Activated T-cell treated with anti-CD3 and anti-CD28 coated beads, Interleukin-2, amount 50 U/mL, for 72 hours (primary cell): ENCODE measurements around the gene BDH2. TPM values are rescaled to one million over a fixed set of nuclear protein-coding genes. Genes with fewer than 3 reads are reported as not detected.

Experiments
- ATAC-seq, 2 donors: fragments of 150-1000 bp; cut with Tn5 transposase; replicated peaks in 1 of 2; 2 replicates each; pipeline ENCODE4 v1.10.0; 2021; ENCODE audit warnings: moderate library complexity in 2 of 2, mild to moderate bottlenecking in 1 of 2
- DNase-seq, 2 donors: peaks; one replicate each; pipeline ENCODE4 v3.0.0; 2021 to 2022; ENCODE audit warnings: mixed read lengths in 1 of 2
- H3K27ac Mint-ChIP-seq: one replicate; pipeline ENCODE4 v1.8.0; 2022; ENCODE audit warnings: mild to moderate bottlenecking, moderate library complexity, mixed read lengths
- H3K27me3 Mint-ChIP-seq: one replicate; pipeline ENCODE4 v1.8.0; 2022; ENCODE audit warnings: low read depth, mixed read lengths
- H3K36me3 Mint-ChIP-seq, 2 donors: one replicate each; pipeline ENCODE4 v1.8.0; 2022; ENCODE audit warnings: mixed read lengths in 2 of 2, mild to moderate bottlenecking in 1 of 2; ENCODE audit not compliant: insufficient read depth in 2 of 2
- H3K4me1 Mint-ChIP-seq: one replicate; pipeline ENCODE4 v1.8.0; 2022; ENCODE audit warnings: low read depth, mixed read lengths
- H3K4me3 Mint-ChIP-seq, 2 donors: one replicate each; pipeline ENCODE4 v1.8.0; 2022; ENCODE audit warnings: mild to moderate bottlenecking in 2 of 2, mixed read lengths in 2 of 2, moderate library complexity in 2 of 2
- H3K9me3 Mint-ChIP-seq, 2 donors: one replicate each; pipeline ENCODE4 v1.8.0; 2022; ENCODE audit warnings: mixed read lengths in 2 of 2
- total RNA-seq, 2 donors: library from RNA; stranded (reverse); gene quantifications; one replicate each; pipeline ENCODE4 v1.2.3, GENCODE V29; 2022

The BDH2 gene
- total RNA-seq, 2 donors from 2014 or later: 15.6 to 17.6 TPM

DNA sequence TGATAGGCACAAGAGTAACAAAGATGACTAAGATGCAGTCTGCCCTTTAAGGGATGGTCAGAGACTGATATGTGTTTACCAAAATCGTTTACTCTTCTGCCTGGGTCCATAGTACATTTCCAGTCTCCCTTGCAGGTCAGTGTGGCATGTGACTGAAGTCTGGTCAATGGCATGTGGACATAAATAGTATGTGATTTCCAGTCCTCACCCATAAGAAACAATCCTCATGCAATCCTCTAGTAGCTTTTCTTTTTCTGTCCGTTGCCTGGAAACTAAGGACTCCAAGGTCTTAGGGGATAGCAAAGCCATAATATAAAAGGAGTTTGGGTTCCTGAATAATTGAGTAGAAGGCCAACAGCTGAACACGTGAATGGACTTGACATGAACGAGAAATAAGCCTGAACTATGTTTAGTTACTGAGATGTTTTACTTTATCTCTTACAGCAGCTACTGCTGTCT, 24.2 kb downstream of the BDH2 start:
- DNase-seq (no peak), ATAC-seq (no peak)
- peak overlapping the region; percentile 95 for H3K27ac Mint-ChIP-seq
- H3K4me3 Mint-ChIP-seq: peak overlapping the region; percentile 94 to 97
- H3K9me3 Mint-ChIP-seq: no peaks in the 10 kb centered on the region
- no peaks in the 10 kb centered on the region for H3K27me3 Mint-ChIP-seq
- peaks cover 6 to 18% of the 10 kb centered on the region in 2 donors for H3K36me3 Mint-ChIP-seq
- H3K4me1 Mint-ChIP-seq: peaks cover 48% of the 10 kb centered on the region

GRCh38 chr4:103074744-103075434, 24.7 kb downstream of the BDH2 start:
- peaks cover 50% of the 10 kb centered on the region for H3K4me1 Mint-ChIP-seq
- DNase-seq (no peak), ATAC-seq (no peak)
- H3K9me3 Mint-ChIP-seq: no peaks in the 10 kb centered on the region
- H3K4me3 Mint-ChIP-seq: peak overlapping the region; percentile 94 to 97
- H3K27ac Mint-ChIP-seq: peak overlapping the region; percentile 95
- peaks cover 6 to 19% of the 10 kb centered on the region in 2 donors for H3K36me3 Mint-ChIP-seq
- no peaks in the 10 kb centered on the region for H3K27me3 Mint-ChIP-seq

- Mint-ChIP-seq H3K4me1 (peaks cover 50% of the 10 kb centered on the region), H3K27me3 (no peaks in the 10 kb centered on the region), H3K9me3 (no peaks in the 10 kb centered on the region), H3K36me3 (peaks cover 6 to 19% of the 10 kb centered on the region in 2 donors), H3K27ac (no peak overlapping the region), H3K4me3 (peak overlapping the region; percentile 1 to 94)
- ATAC-seq (no peak), DNase-seq (no peak)
These were observed 25.7 kb downstream of the BDH2 start for GRCh38 chr4:103073792-103074438.

GRCh38 chr4:103067841-103068547, 31.6 kb downstream of the BDH2 start:
- Mint-ChIP-seq H3K27me3 (no peaks in the 10 kb centered on the region), H3K9me3 (no peaks in the 10 kb centered on the region), H3K4me3 (no peak overlapping the region), H3K4me1 (peaks cover 35% of the 10 kb centered on the region), H3K36me3 (peaks cover 5 to 31% of the 10 kb centered on the region in 2 donors), H3K27ac (peak overlapping the region; percentile 3)
- DNase-seq: no peak
- ATAC-seq: peak; percentile 67 to 87

DNA sequence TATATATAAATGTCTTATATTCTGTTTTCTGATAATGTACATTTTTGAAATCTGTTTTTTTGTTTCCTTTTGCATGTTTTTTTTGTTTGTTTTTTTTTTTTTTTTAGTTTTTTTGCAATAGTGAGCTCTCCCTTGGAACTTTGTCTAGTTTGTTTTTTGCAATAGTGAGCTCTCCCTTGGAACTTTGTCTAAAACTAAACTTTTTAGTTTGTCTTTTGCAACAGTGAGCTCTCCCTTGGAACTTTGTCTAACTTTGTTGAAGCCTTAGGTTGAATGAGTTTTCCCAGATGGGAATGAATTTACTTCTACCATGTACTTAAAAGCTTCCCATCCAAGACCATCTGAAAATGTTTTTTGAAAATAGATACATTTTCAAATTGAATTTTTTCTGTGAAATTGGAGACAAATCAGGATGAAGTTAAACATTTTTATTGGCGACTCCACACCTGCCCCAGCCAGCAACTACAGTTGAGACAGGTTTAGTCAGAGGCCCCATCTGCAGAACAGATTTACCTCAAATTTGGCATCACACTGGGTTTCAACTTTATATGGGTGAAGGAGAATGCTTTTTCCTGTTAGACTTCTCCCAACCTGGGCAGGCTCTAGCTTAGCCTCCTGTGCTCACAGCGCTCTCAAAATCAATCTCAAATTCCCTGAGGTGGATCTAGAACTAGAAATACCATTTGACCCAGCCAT, 39.0 kb downstream of the BDH2 start:
- no peaks in the 10 kb centered on the region for H3K4me1 Mint-ChIP-seq
- H3K27me3 Mint-ChIP-seq: no peaks in the 10 kb centered on the region
- H3K36me3 Mint-ChIP-seq: peaks cover 5 to 18% of the 10 kb centered on the region in 2 donors
- no peaks in the 10 kb centered on the region for H3K9me3 Mint-ChIP-seq
- DNase-seq (no peak), ATAC-seq (no peak)
- no peak overlapping the region for H3K4me3 Mint-ChIP-seq
- no peak overlapping the region for H3K27ac Mint-ChIP-seq

DNA sequence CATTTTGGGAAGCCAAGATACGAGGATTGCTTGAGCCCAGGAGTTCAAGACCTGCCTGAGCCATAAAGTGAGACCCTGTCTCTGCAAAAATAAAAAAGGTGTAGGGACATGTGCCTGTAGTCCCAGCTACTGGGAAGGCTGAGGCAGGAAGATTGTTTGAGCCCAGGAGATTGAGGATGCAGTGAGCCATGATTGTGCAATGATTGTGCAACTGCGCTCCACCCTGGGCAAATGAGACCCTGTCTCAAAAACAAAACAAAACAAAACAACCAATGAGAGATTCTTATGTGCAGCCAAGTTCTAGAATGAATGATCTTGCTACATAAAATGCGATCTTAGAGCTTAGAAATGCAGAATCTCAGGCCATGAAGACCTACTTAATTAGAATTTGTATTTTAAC, 45.6 kb downstream of the BDH2 start:
- no peaks in the 10 kb centered on the region for H3K27me3 Mint-ChIP-seq
- H3K9me3 Mint-ChIP-seq: no peaks in the 10 kb centered on the region
- no peak overlapping the region for H3K4me3 Mint-ChIP-seq
- DNase-seq (no peak), ATAC-seq (no peak)
- no peak overlapping the region for H3K27ac Mint-ChIP-seq
- H3K36me3 Mint-ChIP-seq: peaks cover 1 to 5% of the 10 kb centered on the region in 2 donors
- peaks cover 12% of the 10 kb centered on the region for H3K4me1 Mint-ChIP-seq

GRCh38 chr4:103052779-103053178, 46.9 kb downstream of the BDH2 start:
- ATAC-seq (no peak), DNase-seq (no peak)
- Mint-ChIP-seq H3K27me3 (no peaks in the 10 kb centered on the region), H3K4me3 (no peak overlapping the region), H3K27ac (no peak overlapping the region), H3K36me3 (peaks cover 1 to 5% of the 10 kb centered on the region in 2 donors), H3K4me1 (peaks cover 12% of the 10 kb centered on the region), H3K9me3 (no peaks in the 10 kb centered on the region)

- no peak overlapping the region for H3K4me3 Mint-ChIP-seq
- peaks cover 1 to 7% of the 10 kb centered on the region in 2 donors for H3K36me3 Mint-ChIP-seq
- H3K27ac Mint-ChIP-seq: peak overlapping the region; percentile 60
- no peaks in the 10 kb centered on the region for H3K9me3 Mint-ChIP-seq
- DNase-seq (no peak), ATAC-seq (no peak)
- H3K4me1 Mint-ChIP-seq: peaks cover 12% of the 10 kb centered on the region
- H3K27me3 Mint-ChIP-seq: no peaks in the 10 kb centered on the region
These were observed 47.5 kb downstream of the BDH2 start for GRCh38 chr4:103052145-103052544.

- DNase-seq (no peak), ATAC-seq (peak; percentile 40 to 64)
- Mint-ChIP-seq H3K9me3 (no peaks in the 10 kb centered on the region), H3K27me3 (no peaks in the 10 kb centered on the region), H3K27ac (peak overlapping the region; percentile 48), H3K36me3 (peaks cover 4 to 14% of the 10 kb centered on the region in 2 donors), H3K4me1 (peaks cover 19% of the 10 kb centered on the region), H3K4me3 (peak overlapping the region in 1 of 2 donors; percentile 43)
These were observed 48.7 kb downstream of the BDH2 start for GRCh38 chr4:103050736-103051436.

DNA sequence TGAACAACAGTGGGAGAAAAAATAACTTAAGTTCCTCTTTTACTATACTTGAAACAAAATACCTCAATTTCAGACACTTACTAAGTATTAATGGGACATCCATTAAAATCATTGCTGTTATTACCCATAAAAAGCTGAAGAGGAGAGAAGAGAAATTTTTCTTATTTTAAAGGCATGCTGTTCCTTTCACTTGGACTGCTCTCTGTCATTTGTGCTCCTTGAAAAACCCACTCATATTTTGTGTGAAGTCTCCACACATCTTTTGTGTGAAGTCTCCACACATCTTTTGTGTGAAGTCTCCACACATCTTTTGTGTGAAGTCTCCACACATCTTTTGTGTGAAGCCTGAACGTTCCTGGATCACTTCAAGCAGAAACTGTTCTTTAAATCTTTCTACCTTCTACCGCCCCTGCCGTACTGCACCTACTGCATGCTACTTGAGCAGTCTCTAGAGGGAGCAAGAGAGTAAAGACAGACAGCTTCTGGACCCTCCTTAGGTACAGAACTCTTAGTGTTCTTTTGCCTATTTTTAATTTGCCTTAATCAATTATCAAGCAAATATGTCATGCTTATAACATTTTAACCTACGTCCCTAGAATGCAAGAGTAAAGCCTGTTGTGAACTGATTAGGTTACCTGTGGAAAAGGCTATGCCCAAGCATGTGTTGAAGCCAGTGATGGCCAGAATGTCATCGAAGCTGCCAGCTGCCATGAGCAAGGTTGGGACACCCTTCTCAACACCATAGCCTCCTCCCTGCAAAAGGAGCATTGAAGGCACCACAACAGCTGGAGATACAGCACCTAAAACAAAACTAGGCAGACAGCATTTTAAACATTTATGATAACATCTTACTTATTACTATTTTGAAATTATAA, 53.0 kb downstream of the BDH2 start:
- no peak overlapping the region for H3K4me3 Mint-ChIP-seq
- ATAC-seq: peak; percentile 88 to 91
- H3K9me3 Mint-ChIP-seq: no peaks in the 10 kb centered on the region
- H3K27me3 Mint-ChIP-seq: no peaks in the 10 kb centered on the region
- peaks cover 17% of the 10 kb centered on the region for H3K4me1 Mint-ChIP-seq
- H3K27ac Mint-ChIP-seq: peak overlapping the region; percentile 60
- peak; percentile 33 to 37 for DNase-seq
- H3K36me3 Mint-ChIP-seq: peaks cover 5 to 20% of the 10 kb centered on the region in 2 donors

DNA sequence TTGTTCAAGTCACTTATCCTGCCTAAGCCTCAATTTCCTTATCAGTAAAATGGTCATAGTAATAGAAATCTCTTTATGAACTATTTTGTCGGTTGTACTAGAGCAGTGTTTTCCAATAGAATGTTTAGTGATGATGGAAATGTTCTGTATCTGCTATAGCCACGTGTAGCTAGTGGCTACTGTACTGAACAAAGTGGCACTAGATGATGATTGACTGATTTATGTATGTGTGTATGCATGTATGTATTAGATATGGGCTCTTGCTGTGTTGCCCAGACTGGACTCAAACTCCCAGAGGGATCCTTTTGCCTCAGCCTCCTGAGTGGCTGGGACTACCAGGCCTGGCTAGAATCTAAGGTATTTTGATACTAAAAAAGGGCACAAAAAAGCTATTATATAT, 55.5 kb downstream of the BDH2 start:
- ATAC-seq: no peak
- H3K4me1 Mint-ChIP-seq: peaks cover 6% of the 10 kb centered on the region
- H3K36me3 Mint-ChIP-seq: peaks cover 5 to 17% of the 10 kb centered on the region in 2 donors
- H3K27ac Mint-ChIP-seq: no peak overlapping the region
- no peak for DNase-seq
- H3K4me3 Mint-ChIP-seq: no peak overlapping the region
- no peaks in the 10 kb centered on the region for H3K9me3 Mint-ChIP-seq
- H3K27me3 Mint-ChIP-seq: no peaks in the 10 kb centered on the region

DNA sequence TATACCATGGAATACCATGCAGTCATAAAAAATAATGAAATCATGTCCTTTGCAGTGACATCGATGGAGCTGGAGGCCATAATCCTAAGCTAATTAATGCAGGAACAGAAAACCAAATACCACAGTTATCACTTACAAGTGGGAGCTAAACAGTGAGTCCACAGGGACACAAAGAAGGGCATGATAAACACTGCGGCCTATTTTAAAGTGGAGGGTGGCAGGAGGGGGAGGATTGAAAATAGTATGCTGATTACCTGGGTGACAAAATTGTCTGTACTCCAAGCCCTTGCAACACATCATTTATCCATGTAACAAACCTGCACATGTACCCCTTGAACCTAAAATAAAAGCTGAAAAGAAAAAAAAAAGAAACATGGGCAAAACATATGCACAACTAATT, 63.5 kb downstream of the BDH2 start:
- Mint-ChIP-seq H3K27me3 (no peaks in the 10 kb centered on the region), H3K9me3 (no peaks in the 10 kb centered on the region), H3K4me3 (no peak overlapping the region), H3K4me1 (no peaks in the 10 kb centered on the region), H3K36me3 (peaks cover 2% of the 10 kb centered on the region in 2 donors), H3K27ac (no peak overlapping the region)
- ATAC-seq: no peak
- no peak for DNase-seq
